Spleen (tissue), 7 donors: ENCODE results near the gene KLKB1.

ENCODE experiments used
- CTCF ChIP-seq, 11 experiments: fragments of 200-600 bp in 7 of 11; fragments of 450-650 bp in 4 of 11; sonication (generic) in 4 of 11; IDR thresholded peaks in 8 of 11; conservative IDR thresholded peaks in 3 of 11; 1 replicate in 7 of 11; 2 replicates in 4 of 11; pipeline versions ENCODE4 v1.4.0 to v1.8.0; 2016 to 2021; ENCODE audit warnings: antibody characterized with exemption in 11 of 11, inconsistent platforms in 4 of 11, mild to moderate bottlenecking in 1 of 11
- POLR2A ChIP-seq, 3 donors: fragments of 450-650 bp; IDR thresholded peaks; one replicate each; pipeline ENCODE4 v1.5.1; 2017; ENCODE audit warnings: antibody characterized with exemption in 3 of 3, mild to moderate bottlenecking in 1 of 3
- POLR2AphosphoS5 ChIP-seq, 3 donors: sonication (generic); formaldehyde crosslinking; IDR thresholded peaks; one replicate each; pipeline ENCODE4 v1.5.1; 2017; ENCODE audit warnings: antibody characterized with exemption in 3 of 3
- donor health status: DM: no; HTN: no; CAD: no; lungs with moderate emphysema.
- donor health status: DM: no; HTN: no; CAD: no.
- donor health status: DM: no; HTN: no; CAD: no.

- no peak for TF ChIP-seq CTCF (IDR thresholded peaks at IDR 0.05 in 8 of 11, conservative IDR thresholded peaks at IDR 0.05 in 3 of 11)
- TF ChIP-seq POLR2A (IDR thresholded peaks at IDR 0.05) = no peak
- no peak for TF ChIP-seq POLR2AphosphoS5 (IDR thresholded peaks at IDR 0.05)
These were observed 57.8 kb downstream of the KLKB1 start for GRCh38 chr4:186285147-186285546.
